CD4-positive, alpha-beta T cell (primary cell): ENCODE measurements around the gene COL4A2. TPM values are rescaled to one million over a fixed set of nuclear protein-coding genes. Genes with fewer than 3 reads are reported as not detected.

Experiments used
- ATAC-seq: fragments of 200-7000 bp; cut with Tn5 transposase; one replicate; pipeline ENCODE4 v1.10.0; 2022; ENCODE audit warnings: mild to moderate bottlenecking; ENCODE audit not compliant: poor library complexity
- CTCF ChIA-PET: fragments of 350-600 bp; sonication (Branson Sonifier 250); formaldehyde crosslinking; loops from one replicate; lab custom pipeline; 2021; ENCODE audit warnings: antibody characterized with exemption, inconsistent platforms; lab: Charles Lee
- POLR2A ChIA-PET: fragments of 350-600 bp; sonication (Branson Sonifier 250); formaldehyde crosslinking; loops from one replicate; lab custom pipeline; 2021; ENCODE audit warnings: antibody characterized with exemption, inconsistent platforms; lab: Charles Lee
- DNase-seq, 14 experiments: peaks; one replicate each; pipeline ENCODE4 v3.0.0-alpha.2; 2013 to 2020; ENCODE audit warnings: mixed read lengths in 2 of 14
- H3K27ac ChIP-seq, 2 donors: one replicate each; pipeline versions ENCODE4 v1.5.1 to v1.7.0; 2013; ENCODE audit warnings: low read length in 2 of 2, low read depth in 1 of 2, mild to moderate bottlenecking in 1 of 2
- H3K27me3 ChIP-seq, 2 experiments: 1 replicate in 1 of 2; 2 replicates in 1 of 2; pipeline versions ENCODE4 v1.6.1 to v1.7.0; 2013; ENCODE audit warnings: low read length in 2 of 2, control low read depth in 1 of 2, mild to moderate bottlenecking in 1 of 2, moderate library complexity in 1 of 2; ENCODE audit not compliant: insufficient read depth in 2 of 2, control insufficient read depth in 1 of 2
- H3K36me3 ChIP-seq: one replicate; pipeline ENCODE4 v1.6.1; 2013; ENCODE audit warnings: low read length, control low read depth; ENCODE audit not compliant: insufficient read depth
- H3K4me1 ChIP-seq: one replicate; pipeline ENCODE4 v1.6.1; 2013; ENCODE audit warnings: low read length, control low read depth; ENCODE audit not compliant: insufficient read depth
- H3K4me3 ChIP-seq: one replicate; pipeline ENCODE4 v1.5.1; 2013; ENCODE audit warnings: mild to moderate bottlenecking, low read length, moderate library complexity
- H3K9me3 ChIP-seq, 2 experiments: 1 replicate in 1 of 2; 2 replicates in 1 of 2; pipeline versions ENCODE4 v1.6.1 to v1.7.0; 2013; ENCODE audit warnings: low read length in 2 of 2, mild to moderate bottlenecking in 2 of 2, control low read depth in 1 of 2, moderate library complexity in 1 of 2; ENCODE audit not compliant: control insufficient read depth in 1 of 2, insufficient read depth in 1 of 2
- H3K27ac Mint-ChIP-seq: one replicate; pipeline ENCODE4 v1.8.0; 2020; ENCODE audit warnings: mixed read lengths
- H3K27me3 Mint-ChIP-seq: one replicate; pipeline ENCODE4 v1.8.0; 2021; ENCODE audit warnings: mixed read lengths
- H3K36me3 Mint-ChIP-seq: one replicate; pipeline ENCODE4 v1.8.0; 2021; ENCODE audit warnings: low read depth, mixed read lengths
- H3K4me1 Mint-ChIP-seq: one replicate; pipeline ENCODE4 v1.8.0; 2021; ENCODE audit warnings: low read depth, mixed read lengths
- H3K4me3 Mint-ChIP-seq: one replicate; pipeline ENCODE4 v1.8.0; 2020; ENCODE audit warnings: mild to moderate bottlenecking, mixed read lengths
- H3K9me3 Mint-ChIP-seq: one replicate; pipeline ENCODE4 v1.8.0; 2020; ENCODE audit warnings: mixed read lengths
- CTCF ChIP-seq: fragments of 200-600 bp; IDR thresholded peaks from one replicate; pipeline ENCODE4 v1.8.0; 2022; ENCODE audit warnings: antibody characterized with exemption, mild to moderate bottlenecking
- intact Hi-C, 2 experiments: fragments of 100-400 bp; cut with DNase I in 1 of 2; cut with micrococcal nuclease in 1 of 2; formaldehyde crosslinking; loops; one replicate each; pipeline versions ENCODE4 v1.15.1 to v1.9.0; 2023 to 2025; cut with DNase I, micrococcal nuclease
- total RNA-seq, 174 experiments: library from RNA in 2 of 174; stranded (reverse) in 2 of 174; gene quantifications; one replicate each; pipeline ENCODE4 v1.2.3 and lab custom pipeline; 2021 to 2026

Gene COL4A2
- total RNA-seq, 2 experiments from 2014 or later, result not detected

GRCh38 chr13:110345701-110346100 is 38.6 kb downstream of the COL4A2 start:
- no peaks in the 10 kb centered on the region for H3K9me3 Mint-ChIP-seq
- no peak overlapping the region for H3K4me3 Mint-ChIP-seq
- Histone ChIP-seq H3K27ac (no peak overlapping the region), H3K36me3 (no peaks in the 10 kb centered on the region), H3K9me3 (no peaks in the 10 kb centered on the region), H3K4me1 (peaks cover 9% of the 10 kb centered on the region), H3K27me3 (no peaks in the 10 kb centered on the region), H3K4me3 (no peak overlapping the region)
- peaks cover 13% of the 10 kb centered on the region for H3K4me1 Mint-ChIP-seq
- H3K27me3 Mint-ChIP-seq, result peaks cover 14% of the 10 kb centered on the region
- no peak for TF ChIP-seq CTCF
- ATAC-seq (no peak), DNase-seq (no peak)
- POLR2A ChIA-PET, result no interaction called here
- intact Hi-C loops, result no loop called here
- H3K36me3 Mint-ChIP-seq, result no peaks in the 10 kb centered on the region
- no peak overlapping the region for H3K27ac Mint-ChIP-seq
- CTCF ChIA-PET, result no interaction called here

DNA sequence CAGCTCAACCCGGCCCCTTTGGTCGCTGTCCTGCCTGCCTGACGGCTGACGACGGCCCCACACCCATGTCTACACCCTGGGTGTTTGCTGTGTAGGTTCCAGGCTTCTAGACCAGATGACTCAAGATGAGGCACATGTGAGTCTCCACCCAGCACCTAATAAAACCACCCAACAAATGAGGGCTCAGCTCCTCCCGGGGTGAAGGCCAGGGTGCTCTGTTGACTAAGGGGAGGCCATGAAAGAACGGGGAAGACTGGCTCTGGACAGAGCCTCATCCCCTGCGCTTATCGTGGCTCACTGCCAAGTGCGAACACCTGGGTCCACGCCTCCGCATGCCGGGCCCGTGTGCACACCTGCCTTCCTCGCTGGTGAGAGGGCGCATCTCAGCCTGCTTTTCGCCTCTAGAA is 39.6 kb downstream of the COL4A2 start:
- no peaks in the 10 kb centered on the region for H3K4me1 ChIP-seq
- no peak overlapping the region for H3K4me3 ChIP-seq
- peaks cover 3% of the 10 kb centered on the region for H3K4me1 Mint-ChIP-seq
- H3K36me3 ChIP-seq, result no peaks in the 10 kb centered on the region
- no peak for TF ChIP-seq CTCF
- ChIA-PET POLR2A (no interaction called here), CTCF (no interaction called here)
- no peaks in the 10 kb centered on the region for H3K27me3 ChIP-seq
- H3K27ac Mint-ChIP-seq, result no peak overlapping the region
- H3K9me3 Mint-ChIP-seq, result no peaks in the 10 kb centered on the region
- peaks cover 14% of the 10 kb centered on the region for H3K27me3 Mint-ChIP-seq
- no peak for ATAC-seq
- no peak for DNase-seq
- H3K36me3 Mint-ChIP-seq, result no peaks in the 10 kb centered on the region
- no peaks in the 10 kb centered on the region for H3K9me3 ChIP-seq
- no peak overlapping the region for H3K4me3 Mint-ChIP-seq
- intact Hi-C loops, result no loop called here
- no peak overlapping the region for H3K27ac ChIP-seq

DNA sequence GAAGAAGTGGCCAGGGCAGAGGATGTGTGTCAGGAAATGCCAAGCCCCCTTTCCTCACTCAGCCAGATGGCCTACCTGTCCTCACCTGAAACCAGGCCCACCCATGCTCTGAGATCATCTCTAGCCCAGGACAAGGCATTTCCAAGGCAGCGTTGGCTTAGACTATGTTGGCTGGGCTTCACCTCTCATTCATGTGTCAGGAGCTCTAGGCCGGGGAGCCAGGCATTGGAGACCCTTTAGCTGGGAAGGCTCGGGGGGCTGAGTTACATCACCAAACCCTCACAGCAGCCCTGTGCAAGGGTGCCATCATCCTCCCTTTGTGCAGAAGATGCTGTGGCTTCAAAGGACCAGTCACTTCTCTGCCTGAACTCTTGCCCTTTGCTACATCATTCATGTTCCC is 40.0 kb downstream of the COL4A2 start:
- Histone ChIP-seq H3K4me3 (no peak overlapping the region), H3K9me3 (no peaks in the 10 kb centered on the region), H3K36me3 (no peaks in the 10 kb centered on the region), H3K27ac (no peak overlapping the region), H3K4me1 (no peaks in the 10 kb centered on the region), H3K27me3 (no peaks in the 10 kb centered on the region)
- H3K4me3 Mint-ChIP-seq, result no peak overlapping the region
- H3K27ac Mint-ChIP-seq, result no peak overlapping the region
- H3K27me3 Mint-ChIP-seq, result peaks cover 14% of the 10 kb centered on the region
- TF ChIP-seq CTCF, result no peak
- no peaks in the 10 kb centered on the region for H3K36me3 Mint-ChIP-seq
- no peak for DNase-seq
- CTCF ChIA-PET, result no interaction called here
- intact Hi-C loops, result no loop called here
- no peaks in the 10 kb centered on the region for H3K9me3 Mint-ChIP-seq
- no peak for ATAC-seq
- no peaks in the 10 kb centered on the region for H3K4me1 Mint-ChIP-seq
- POLR2A ChIA-PET, result no interaction called here
